ENCODE data around the gene LY6G6F. TPM values are rescaled to one million over a fixed set of nuclear protein-coding genes. Genes with fewer than 3 reads are reported as not detected.

LY6G6F gene
- total and polyA plus RNA-seq, 9 donors = not detected

DNA sequence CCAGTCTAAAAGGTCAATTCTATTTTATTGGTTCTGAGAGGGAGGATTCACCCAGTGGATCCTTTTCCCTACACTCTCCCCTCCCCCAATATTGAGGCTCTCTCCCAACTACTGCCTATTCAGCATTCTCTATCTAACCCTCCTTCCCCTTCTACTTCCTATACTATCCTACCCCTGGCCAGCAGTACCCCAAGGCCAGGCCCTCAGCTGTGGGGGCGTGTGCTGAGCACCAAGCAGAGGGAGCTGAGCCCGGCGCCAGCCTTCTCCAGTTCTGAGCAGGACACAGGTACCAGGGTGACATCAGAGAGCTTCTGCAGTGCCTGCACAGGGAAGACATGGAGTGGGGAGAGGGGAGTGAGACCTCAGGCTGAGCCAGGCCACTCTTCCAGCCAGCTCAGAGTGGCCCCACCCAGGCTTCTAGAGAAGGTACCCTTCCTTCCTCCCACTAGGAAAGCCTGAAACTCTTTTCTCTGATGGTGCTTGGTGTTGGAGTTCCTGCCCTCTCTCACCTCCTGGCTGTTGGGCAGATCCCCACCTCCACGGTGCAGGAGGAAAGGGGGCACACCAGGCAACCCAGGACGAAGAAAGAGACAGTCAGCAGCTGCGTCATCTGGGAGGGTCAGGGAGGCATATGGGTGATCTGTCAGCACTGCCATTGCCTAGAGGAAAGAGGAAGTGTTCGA is 20.5 kb downstream of the LY6G6F start:
- no peak for DNase-seq
- H3K27ac ChIP-seq = no peak overlapping the region

DNA sequence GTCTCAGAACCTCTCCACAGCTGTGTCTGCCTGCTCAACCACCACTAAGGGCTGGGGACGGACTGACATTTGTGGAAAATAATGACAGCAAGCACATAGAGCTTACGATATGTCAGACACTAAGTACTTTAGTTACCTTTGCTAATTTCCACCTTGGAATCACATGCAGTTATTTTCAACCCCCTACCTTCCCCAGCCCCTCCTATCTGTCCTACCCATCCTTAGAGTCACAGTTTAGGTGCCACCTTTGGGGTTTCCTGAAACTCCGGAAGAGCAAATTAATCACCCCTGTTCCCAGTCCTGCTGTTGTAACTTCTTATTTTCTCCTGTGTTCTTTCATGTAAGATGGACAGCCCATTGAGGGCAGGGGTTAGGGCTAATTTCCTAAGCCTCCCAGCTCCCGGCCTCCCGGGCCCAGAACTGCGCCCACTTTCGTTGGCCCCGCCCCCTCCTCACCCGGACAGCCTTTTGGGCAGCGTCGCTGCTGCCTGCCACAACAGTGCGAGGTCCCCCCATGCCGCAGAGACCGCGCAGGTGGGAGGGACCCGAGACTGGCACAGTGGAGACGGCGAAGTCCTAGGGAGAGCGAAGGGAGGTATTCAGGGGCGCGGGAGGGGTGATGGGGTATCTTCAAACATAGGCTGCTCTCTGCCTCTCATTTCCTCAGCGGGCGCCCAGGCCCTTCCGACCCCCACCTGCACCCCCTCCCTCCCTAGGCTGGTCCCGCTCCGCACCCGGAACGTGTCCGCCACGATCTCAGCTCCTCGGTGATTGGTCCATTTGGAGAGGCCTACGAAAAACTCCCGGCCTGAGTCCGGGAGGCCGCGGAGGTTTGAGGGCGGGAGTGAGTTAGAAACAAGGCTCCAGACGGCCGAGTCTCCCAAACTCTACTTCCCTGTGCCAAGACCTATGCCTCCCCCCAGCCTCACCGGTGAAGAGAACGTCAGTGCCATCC is 21.3 kb downstream of the LY6G6F start:
- WGBS, 3 donors = 53 to 59% (median 54%) methylated on average over 41 of the region's 41 CpGs
- TF ChIP-seq EP300 (IDR thresholded peaks at IDR 0.05) = no peak
- no peak for TF ChIP-seq POLR2A (IDR thresholded peaks at IDR 0.05)
- TF ChIP-seq, protein P1, sequence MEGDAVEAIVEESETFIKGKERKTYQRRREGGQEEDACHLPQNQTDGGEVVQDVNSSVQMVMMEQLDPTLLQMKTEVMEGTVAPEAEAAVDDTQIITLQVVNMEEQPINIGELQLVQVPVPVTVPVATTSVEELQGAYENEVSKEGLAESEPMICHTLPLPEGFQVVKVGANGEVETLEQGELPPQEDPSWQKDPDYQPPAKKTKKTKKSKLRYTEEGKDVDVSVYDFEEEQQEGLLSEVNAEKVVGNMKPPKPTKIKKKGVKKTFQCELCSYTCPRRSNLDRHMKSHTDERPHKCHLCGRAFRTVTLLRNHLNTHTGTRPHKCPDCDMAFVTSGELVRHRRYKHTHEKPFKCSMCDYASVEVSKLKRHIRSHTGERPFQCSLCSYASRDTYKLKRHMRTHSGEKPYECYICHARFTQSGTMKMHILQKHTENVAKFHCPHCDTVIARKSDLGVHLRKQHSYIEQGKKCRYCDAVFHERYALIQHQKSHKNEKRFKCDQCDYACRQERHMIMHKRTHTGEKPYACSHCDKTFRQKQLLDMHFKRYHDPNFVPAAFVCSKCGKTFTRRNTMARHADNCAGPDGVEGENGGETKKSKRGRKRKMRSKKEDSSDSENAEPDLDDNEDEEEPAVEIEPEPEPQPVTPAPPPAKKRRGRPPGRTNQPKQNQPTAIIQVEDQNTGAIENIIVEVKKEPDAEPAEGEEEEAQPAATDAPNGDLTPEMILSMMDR (IDR thresholded peaks at IDR 0.05) = no peak
- peak overlapping the region; percentile 97 for H3K4me3 ChIP-seq
- H3K36me3 ChIP-seq = no peaks in the 10 kb centered on the region
- peak in 3 of 5 donors; percentile 25 to 52 (median 49) for DNase-seq
- peak overlapping the region; percentile 93 to 97 for H3K27ac ChIP-seq
- intact Hi-C loops (cut with DNase I) = loop anchor here in 2 of 4 donors (2.0 to 10.0 kb wide), 5 partner anchors 25 to 457 kb away; partner anchors contain the start of genes ABHD16A (in 1 of the 2), AGER (in 1 of the 2), CSNK2B (in 1 of the 2) and HSPA1B (in 1 of the 2)
- no peaks in the 10 kb centered on the region for H3K9me3 ChIP-seq
- no peaks in the 10 kb centered on the region for H3K27me3 ChIP-seq
- H3K4me1 ChIP-seq (ENCODE audit: insufficient read depth) = peaks cover 5% of the 10 kb centered on the region

More for the DNA sequence above, 20.5 kb downstream of the LY6G6F start:
- peaks cover 5% of the 10 kb centered on the region for H3K4me1 ChIP-seq (ENCODE audit: insufficient read depth)
- H3K9me3 ChIP-seq = no peaks in the 10 kb centered on the region
- H3K27me3 ChIP-seq = no peaks in the 10 kb centered on the region
- WGBS, 3 donors = 69 to 74% (median 73%) methylated on average over 7 of the region's 7 CpGs
- intact Hi-C loops (cut with DNase I) = loop anchor here in 1 of 4 donors (5.0 to 10.0 kb wide), 3 partner anchors 60 to 458 kb away; partner anchors contain the start of genes AGER, CSNK2B, HSPA1B and LY6G5B
- no peak for TF ChIP-seq EP300 (IDR thresholded peaks at IDR 0.05)
- H3K4me3 ChIP-seq = no peak overlapping the region
- H3K36me3 ChIP-seq = no peaks in the 10 kb centered on the region

DNA sequence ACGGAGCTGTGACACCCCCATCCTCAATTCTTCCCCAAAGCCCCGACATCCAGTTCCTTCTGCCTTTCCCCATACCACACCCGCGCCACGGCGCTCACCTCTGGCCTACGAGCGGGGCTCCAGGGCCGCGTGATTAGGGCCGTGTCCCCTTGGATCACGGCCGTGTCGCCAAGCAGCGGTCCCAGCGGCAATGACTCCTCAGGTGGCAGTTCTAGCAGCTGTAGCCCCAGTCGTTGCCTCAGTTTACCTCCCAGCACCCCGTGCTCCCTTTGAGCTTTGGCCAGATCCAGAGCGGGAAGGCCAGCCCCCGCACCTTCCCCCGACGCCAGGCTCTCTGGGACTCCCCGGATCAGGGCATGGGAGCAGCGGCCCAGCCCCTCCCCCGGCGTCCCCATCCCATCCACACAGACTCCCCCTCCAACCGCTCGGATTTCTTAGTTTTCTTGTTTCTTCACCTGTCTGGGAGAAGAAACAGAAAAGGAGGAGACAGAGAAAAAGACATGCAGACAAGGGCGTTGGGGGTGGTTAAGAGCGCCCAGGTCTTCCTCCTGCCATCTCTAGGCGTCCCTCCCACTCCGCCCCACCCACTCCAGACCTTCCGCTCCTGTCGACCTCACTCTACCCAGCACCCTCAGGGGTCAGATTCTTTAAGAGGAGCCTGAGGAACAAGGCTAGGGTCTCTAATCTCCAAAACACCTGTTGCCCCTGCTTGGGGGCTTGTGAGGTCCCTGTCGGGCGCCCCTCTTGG is 22.3 kb downstream of the LY6G6F start, which contains the start of gene DDAH2:
TSS of gene DDAH2 (minus strand) at position 533 of the 748 bp plus-strand sequence. CDS start at position 395, 138 bp downstream.
- H3K27ac ChIP-seq = peak within 1 kb of the TSS; percentile 93 to 97
- H3K9me3 ChIP-seq = no peaks in the 10 kb centered on the region
- H3K4me1 ChIP-seq (ENCODE audit: insufficient read depth) = peaks cover 6% of the 10 kb centered on the region
- peak within 1 kb of the TSS; percentile 97 for H3K4me3 ChIP-seq
- intact Hi-C loops (cut with DNase I) = loop anchor here in 2 of 4 donors (2.0 to 10.0 kb wide), 5 partner anchors 26 to 456 kb away; partner anchors contain the start of genes ABHD16A (in 1 of the 2), AGER (in 1 of the 2), CSNK2B (in 1 of the 2) and HSPA1B (in 1 of the 2)
- H3K27me3 ChIP-seq = no peaks in the 10 kb centered on the region
- DNase-seq = peak; percentile 38 to 62 (median 56)
- TF ChIP-seq EP300 (IDR thresholded peaks at IDR 0.05) (peak; percentile 19), POLR2A (IDR thresholded peaks at IDR 0.05) (no peak)
- TF ChIP-seq, protein P1 (IDR thresholded peaks at IDR 0.05) = peak in 2 of 3 donors; percentile 73 to 83
- 7 to 10% (median 10%) methylated on average over 33 to 36 of the region's 36 CpGs for WGBS, 3 donors
- no peaks in the 10 kb centered on the region for H3K36me3 ChIP-seq

GRCh38 chr6:31729515-31729978 is 22.9 kb downstream of the LY6G6F start:
- TF ChIP-seq, protein P1 (IDR thresholded peaks at IDR 0.05) = peak in 1 of 3 donors; percentile 23
- TF ChIP-seq EP300 (IDR thresholded peaks at IDR 0.05) = no peak
- WGBS, 3 donors = 0 to 1% (median 0%) methylated on average over 29 of the region's 29 CpGs
- no peaks in the 10 kb centered on the region for H3K9me3 ChIP-seq
- peak overlapping the region; percentile 93 to 97 for H3K27ac ChIP-seq
- peak; percentile 92 to 96 (median 95) for DNase-seq
- peaks cover 7% of the 10 kb centered on the region for H3K4me1 ChIP-seq (ENCODE audit: insufficient read depth)
- no peaks in the 10 kb centered on the region for H3K27me3 ChIP-seq
- intact Hi-C loops (cut with DNase I) = loop anchor here in 2 of 4 donors (2.0 to 10.0 kb wide), 5 partner anchors 27 to 455 kb away; partner anchors contain the start of genes ABHD16A (in 1 of the 2), AGER (in 1 of the 2), CSNK2B (in 1 of the 2) and HSPA1B (in 1 of the 2)
- H3K36me3 ChIP-seq = no peaks in the 10 kb centered on the region
- H3K4me3 ChIP-seq = peak overlapping the region; percentile 97

Measured in ovary (tissue), 9 donors.